ENCODE data around the gene PRCC.
A peak's percentile ranks its signal among the peaks of the same experiment; 100 is the strongest.

PRCC gene

GRCh38 chr1:156766298-156767100 lies 836 bp upstream of the PRCC start:
- peak; percentile 50 for DNase-seq

DNA sequence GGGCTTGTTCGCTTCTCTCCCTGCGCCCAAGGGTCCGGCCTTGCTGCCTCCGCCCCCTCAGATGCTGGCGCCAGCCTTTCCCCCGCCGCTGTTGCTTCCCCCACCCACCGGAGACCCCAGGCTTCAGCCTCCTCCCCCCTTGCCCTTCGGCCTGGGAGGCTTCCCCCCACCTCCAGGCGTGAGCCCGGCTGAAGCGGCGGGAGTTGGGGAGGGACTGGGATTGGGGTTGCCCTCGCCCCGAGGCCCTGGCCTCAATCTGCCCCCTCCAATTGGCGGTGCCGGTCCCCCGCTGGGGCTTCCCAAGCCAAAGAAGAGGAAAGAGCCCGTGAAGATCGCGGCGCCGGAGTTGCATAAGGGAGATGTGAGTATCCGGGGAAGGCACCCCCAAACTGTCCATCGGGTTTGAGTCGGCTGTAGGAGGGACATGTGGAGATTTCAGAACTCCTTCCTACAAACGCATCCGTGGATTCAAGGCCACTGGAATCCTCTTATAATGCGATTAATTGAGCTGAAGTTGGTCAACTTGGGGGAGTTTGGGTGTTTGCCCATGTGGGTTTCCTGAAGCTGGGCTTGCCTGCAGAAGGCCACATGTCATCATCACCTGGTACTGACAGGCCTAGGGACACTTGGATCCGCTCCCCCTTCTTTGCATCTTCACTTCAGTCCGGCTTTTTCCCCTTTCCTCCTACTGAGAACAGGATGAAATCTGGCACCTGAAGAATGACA lies 707 bp downstream of the PRCC start:
- peak; percentile 23 for DNase-seq

DNA sequence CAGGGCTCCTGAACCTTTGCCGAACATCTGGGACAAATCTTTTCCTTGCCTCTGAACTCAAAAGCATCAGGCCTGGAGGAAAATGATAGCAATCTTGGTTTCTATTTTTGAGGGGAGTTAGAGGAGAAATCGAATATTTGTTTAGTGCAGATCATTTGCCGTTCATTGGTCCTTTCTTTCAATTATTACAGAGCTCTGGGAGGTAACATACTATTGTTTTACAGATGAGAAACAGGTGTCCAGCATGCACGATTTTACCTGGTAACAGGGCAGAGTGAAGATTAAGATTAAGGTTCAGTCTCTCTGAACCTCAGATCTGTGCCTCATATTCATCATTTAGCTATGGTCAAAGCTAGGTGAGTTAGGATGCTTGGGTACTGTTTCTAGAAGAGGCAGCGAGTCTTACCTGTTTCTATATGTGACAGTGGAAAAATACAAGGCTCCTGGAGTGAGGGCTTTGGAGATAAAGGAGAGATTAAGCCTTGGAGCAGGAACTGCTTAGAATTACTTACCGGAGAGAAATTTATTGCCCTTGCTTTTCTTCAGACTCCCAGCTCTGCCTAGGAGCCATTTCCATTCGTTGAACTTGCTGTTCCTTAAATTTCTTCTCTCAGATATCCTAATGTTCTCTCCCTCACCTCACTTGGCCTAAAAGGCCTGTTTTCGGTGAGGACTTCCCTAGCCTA lies 1.4 kb downstream of the PRCC start:
- DNase-seq, result no peak

- DNase-seq, result no peak
Measured at GRCh38 chr1:156772222-156772621, 4.9 kb downstream of the PRCC start.

DNA sequence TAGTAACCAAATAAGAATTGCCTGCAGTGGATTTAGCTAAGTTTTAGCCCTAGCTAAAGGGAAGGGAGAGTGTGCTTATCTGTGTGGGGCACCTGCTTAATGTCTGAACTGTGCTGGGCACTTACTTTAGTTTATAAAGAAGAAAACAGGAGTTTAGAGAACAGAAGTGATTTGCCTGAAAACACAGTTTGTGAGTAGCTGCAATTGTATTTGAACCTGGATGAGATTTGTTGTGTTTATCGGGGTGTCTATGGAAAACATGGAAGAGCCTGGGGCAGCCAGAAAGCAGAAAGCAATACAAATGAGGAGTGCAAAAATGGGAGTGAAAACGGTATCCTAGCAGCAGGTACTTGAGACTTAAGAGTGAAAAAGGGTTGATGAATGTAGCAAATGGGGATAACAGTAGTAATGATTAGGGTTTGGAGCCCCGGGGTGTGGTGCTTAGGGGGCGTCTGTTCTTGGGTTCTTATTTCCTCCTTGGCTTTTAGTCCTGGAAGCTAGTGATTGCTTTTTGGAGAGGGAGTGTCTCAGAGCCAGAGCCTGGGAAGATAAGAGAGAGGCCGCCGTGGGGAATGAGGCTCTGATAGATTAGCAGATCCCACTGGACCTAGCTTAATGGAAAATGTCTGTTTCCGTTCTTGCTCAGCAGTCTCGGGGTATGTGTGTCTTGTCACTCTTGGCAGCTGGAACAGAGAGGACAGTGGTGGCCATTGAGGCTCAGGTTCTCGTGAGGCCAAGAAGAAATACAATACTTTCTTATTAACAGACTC lies 5.6 kb downstream of the PRCC start:
- no peak for DNase-seq

- DNase-seq, result no peak
Measured at GRCh38 chr1:156773607-156774006, 6.3 kb downstream of the PRCC start.

- DNase-seq, result no peak
Measured at GRCh38 chr1:156775799-156776198, 8.5 kb downstream of the PRCC start.

DNA sequence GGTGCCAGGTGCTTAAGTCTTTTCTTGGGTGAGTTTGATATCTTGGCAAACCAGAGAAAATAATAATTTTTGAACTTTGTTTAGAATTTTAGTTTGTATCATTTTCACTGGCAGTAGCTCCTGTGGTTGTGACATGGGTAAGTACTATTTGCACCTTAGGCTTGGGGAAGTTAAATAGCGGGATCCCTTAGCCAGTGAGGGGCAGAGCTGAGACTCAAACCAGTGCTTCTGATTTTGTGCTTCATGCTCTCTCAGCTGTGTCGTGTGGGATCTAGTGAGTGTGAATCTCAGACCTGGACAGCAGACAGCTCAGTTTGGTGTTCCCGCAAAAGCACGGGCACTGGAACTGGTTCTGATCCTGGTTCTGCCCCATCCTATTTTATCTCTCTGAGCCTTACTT lies 9.6 kb downstream of the PRCC start:
- DNase-seq, result no peak

- no peak for DNase-seq
Measured at GRCh38 chr1:156777573-156777972, 10.2 kb downstream of the PRCC start.

DNA sequence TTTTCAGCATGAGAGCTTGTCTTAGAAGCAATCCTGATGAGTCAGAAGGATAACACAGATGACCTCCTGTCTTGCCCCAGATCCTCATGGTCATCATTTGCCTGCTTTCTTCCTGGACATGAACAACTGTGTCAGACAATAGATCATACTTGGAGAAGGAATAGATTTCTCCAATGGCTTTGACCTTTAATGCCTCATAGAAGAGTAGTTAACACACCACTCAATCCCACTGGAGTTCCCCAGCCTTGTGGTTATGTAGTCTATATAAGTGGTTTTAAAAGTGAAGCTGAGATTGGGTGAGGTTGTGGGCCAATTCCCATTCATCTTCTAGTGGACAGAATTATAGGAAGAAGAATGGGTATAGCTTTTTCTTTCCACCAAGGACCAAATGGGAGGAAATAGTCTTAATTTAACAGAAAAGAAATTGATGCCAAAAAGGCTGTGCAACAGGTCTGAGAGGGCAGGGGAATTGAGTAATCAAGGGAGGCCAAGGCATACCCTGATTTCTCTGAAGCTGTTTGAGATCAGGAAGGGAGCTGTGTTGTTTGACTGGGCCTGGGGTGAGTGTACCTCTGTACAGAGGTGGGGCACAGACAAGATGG lies 14.4 kb downstream of the PRCC start:
- no peak for DNase-seq

DNA sequence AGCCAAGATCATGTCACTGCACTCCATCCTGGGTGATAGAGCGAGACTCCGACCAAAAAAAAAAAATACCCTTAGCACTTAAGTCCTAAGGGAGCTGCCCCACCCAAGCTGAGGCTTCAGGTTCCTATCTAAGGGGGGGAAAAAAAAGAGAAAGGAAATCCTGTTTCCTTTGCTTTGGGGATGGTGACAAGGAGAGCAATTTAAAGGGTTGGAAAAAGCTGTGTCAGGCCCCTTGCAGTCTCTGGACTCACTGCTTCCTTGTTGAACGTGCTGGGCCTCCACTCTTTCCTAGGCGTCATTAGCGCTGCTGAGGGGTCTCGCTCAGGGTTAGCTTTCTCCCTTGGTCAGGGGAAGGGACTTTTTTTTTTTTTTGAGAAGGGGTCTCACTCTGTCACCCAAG lies 18.1 kb downstream of the PRCC start:
- no peak for DNase-seq

DNA sequence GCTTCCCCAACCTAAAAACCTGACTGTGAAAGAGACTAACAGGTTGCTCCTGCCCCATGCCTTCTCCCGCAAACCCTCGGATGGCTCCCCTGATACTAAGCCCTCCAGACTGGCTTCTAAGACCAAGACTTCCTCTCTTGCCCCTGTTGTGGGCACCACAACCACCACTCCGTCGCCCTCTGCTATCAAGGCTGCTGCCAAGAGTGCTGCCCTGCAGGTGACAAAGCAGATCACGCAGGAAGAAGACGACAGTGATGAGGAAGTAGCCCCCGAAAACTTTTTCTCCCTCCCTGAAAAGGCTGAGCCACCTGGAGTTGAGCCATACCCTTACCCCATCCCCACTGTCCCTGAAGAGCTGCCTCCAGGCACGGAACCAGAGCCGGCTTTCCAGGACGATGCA lies 19.3 kb downstream of the PRCC start:
- DNase-seq, result no peak

DNA sequence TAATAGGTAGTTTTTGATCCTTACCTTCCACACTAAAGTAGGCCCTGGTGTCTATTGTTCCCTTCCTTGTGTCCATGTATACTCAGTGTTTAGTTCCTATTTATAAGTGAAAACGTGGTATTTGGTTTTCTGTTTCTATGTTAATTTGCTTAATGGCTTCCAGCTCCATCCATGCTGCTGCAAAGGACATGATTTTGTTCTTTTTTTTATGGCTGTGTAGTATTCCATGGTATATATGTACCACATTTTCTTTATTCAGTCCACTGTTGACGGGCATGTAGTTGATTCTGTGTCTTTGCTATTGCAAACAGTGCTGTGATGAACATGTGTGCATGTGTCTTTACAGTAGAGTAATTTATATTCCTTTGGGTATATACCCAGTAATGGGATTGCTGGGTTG lies 20.8 kb downstream of the PRCC start:
- no peak for DNase-seq

- DNase-seq, result no peak
Measured at GRCh38 chr1:156789621-156790318, 22.4 kb downstream of the PRCC start.

GRCh38 chr1:156794506-156795373 lies 27.4 kb downstream of the PRCC start:
- DNase-seq, result no peak

GRCh38 chr1:156795374-156795733 lies 28.0 kb downstream of the PRCC start:
- no peak for DNase-seq

GRCh38 chr1:156795787-156796186 lies 28.5 kb downstream of the PRCC start:
- no peak for DNase-seq

DNA sequence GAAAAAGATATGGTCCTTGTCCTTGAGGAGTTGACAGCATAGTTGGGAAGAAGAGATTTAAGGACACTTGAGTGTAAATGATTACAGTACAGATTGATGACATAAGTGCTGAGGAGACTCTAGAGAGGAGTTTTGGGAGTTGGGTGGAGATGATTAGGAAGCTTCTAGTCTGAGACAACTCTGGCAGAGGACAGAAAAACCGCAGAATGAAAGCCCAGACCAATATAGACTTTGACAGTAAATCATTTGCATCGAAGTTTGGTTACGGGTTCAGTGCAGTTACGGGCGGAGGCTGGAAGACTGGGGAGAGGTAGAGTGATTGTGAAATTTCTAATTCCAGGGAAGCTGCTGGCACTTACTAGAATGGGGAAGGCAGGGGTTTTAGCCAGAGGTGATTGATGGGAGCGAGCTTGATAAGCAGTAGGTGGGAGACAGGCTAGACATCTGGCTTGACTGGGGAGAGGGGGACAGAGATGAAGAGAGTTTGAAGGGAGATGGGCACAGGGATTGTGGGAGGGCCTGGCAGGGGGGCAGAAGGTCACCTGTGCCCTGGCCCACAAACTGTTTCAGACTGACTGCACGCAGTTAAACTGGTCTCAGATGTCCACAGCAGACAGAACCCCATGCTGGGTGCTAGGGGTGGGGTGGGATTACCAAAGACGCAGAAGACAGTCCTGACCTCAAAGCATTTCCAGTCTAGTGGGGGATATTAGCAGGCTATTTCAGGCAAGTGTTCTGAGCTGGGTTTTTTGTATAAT lies 29.2 kb downstream of the PRCC start:
- DNase-seq, result no peak

GRCh38 chr1:156797212-156797871 lies 30.0 kb downstream of the PRCC start:
- DNase-seq, result peak; percentile 78

All from NCI-H2171 treated with DMSO at 0.1 percent for 48 hours (cell line).